ENCODE data around the gene LRRC59.
"Not testable (repeated sequence)": the region's sequence is repeated elsewhere in the genome, so short reads cannot be mapped to it uniquely, and the experiment has no call there.

Gene LRRC59

GRCh38 chr17:50424996-50425681, 27.8 kb upstream of the LRRC59 start:
- no peak for DNase-seq (ENCODE audit: low read depth)

DNA sequence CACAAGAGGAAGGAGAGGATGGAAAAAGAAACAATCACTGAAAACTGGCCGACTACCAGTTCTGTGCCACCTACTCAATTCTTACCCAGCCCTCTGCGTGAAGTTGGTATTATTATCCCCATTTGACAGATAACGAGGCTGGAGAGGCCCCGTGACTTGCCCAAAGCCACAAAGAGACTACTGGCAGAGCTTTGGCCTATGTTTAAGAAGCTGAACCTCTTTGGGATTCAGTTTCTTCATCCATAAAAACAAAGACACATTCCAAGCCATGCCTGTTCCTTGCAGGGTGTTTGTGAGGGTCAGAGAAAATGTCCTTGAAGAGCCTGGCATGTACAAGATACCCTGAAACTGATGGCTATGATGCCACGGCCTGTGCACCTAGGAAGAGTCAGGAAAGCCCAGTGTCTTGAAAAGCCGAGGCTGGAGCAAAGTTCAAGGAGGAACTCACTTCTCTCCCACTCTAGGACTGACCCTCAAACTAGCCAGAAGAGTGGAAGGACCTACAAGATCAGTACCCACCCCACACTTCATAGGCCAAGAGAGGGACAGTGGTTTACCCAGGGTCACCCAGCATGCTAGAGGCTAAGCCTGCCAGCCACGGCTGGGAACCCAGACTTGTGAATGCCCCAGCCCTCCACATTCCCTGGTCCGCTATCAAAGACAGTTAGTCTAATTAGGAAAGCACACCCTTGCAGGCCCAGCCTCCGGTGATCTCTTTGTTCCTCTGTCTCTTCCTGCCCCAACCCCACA, 27.1 kb upstream of the LRRC59 start:
- no peak for DNase-seq (ENCODE audit: low read depth)

- peak; percentile 75 for DNase-seq (ENCODE audit: low read depth)
Measured at GRCh38 chr17:50423553-50424159, 26.3 kb upstream of the LRRC59 start.

GRCh38 chr17:50422738-50423137, 25.4 kb upstream of the LRRC59 start:
- no peak for DNase-seq (ENCODE audit: low read depth)

GRCh38 chr17:50421308-50422051, 24.2 kb upstream of the LRRC59 start:
- no peak for DNase-seq (ENCODE audit: low read depth)

- DNase-seq (ENCODE audit: low read depth): no peak
Measured at GRCh38 chr17:50420419-50421112, 23.2 kb upstream of the LRRC59 start.

GRCh38 chr17:50419577-50419976, 22.3 kb upstream of the LRRC59 start:
- DNase-seq (ENCODE audit: low read depth): not testable (repeated sequence)

GRCh38 chr17:50414808-50415207, 17.5 kb upstream of the LRRC59 start:
- DNase-seq (ENCODE audit: low read depth): no peak

- no peak for DNase-seq (ENCODE audit: low read depth)
Measured at GRCh38 chr17:50412188-50412732, 14.9 kb upstream of the LRRC59 start.

DNA sequence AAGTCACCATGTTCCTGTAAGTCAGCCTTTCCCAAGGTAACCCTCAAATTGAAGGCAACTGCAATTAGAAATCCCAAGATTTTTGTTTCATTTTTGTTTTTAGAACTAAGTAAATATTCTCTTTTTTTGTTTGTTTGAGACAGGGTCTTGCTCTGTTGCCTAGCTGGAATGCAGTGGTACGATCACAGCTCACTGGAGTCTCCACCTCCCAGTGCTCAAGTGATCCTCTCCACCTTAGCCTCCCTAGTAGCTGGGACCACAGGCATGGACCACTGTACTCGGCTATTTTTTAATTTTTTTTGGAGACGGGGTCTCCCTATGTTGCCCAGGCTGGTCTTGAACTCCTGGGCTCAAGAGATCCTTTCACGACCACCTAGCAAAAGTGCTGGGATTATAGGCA, 10.6 kb upstream of the LRRC59 start:
- no peak for DNase-seq (ENCODE audit: low read depth)

DNA sequence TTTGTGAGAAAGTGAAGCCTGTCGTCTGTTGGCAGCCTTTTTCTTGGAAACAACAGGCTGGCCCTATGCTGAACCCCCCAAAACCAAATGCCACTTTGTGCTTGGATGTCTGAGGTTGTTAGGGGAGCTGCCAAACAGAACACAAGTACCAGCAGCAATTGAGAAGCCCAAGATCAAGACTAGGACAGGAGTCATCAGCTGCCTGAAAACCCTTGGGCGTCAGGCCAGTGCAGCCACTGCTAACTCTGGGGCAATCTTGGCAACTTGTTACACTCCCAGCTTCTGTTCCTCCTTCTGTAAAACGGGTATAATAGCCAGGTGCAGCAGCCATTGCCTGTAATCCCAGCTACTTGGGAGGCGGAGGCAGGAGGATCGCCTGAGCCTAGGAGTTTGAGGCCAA, 9.3 kb upstream of the LRRC59 start:
- DNase-seq (ENCODE audit: low read depth): no peak

GRCh38 chr17:50405351-50405750, 8.0 kb upstream of the LRRC59 start:
- not testable (repeated sequence) for DNase-seq (ENCODE audit: low read depth)

DNA sequence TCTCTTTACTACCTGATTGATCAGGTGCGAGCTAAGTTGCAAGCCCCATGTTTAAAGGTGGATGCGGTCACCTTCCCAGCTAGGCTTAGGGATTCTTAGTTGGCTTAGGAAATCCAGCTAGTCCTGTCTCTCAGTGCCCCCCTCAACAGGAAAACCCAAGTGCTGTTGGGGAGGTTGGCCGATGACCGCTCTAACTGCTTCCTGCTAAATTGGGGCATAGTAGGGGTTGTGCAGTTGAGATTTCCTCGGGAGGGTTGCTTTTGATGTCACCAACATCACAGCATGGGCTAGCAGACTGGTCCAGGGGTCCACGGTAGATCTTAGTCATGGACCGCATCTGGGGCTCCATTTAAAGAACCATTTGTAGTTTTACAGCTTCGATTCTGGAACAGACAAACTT, 2.3 kb upstream of the LRRC59 start:
- not testable (repeated sequence) for DNase-seq (ENCODE audit: low read depth)

GRCh38 chr17:50398672-50399071, 1.3 kb upstream of the LRRC59 start:
- DNase-seq (ENCODE audit: low read depth): not testable (repeated sequence)

- no peak for DNase-seq (ENCODE audit: low read depth)
Measured at GRCh38 chr17:50397919-50398285, 579 bp upstream of the LRRC59 start.

DNA sequence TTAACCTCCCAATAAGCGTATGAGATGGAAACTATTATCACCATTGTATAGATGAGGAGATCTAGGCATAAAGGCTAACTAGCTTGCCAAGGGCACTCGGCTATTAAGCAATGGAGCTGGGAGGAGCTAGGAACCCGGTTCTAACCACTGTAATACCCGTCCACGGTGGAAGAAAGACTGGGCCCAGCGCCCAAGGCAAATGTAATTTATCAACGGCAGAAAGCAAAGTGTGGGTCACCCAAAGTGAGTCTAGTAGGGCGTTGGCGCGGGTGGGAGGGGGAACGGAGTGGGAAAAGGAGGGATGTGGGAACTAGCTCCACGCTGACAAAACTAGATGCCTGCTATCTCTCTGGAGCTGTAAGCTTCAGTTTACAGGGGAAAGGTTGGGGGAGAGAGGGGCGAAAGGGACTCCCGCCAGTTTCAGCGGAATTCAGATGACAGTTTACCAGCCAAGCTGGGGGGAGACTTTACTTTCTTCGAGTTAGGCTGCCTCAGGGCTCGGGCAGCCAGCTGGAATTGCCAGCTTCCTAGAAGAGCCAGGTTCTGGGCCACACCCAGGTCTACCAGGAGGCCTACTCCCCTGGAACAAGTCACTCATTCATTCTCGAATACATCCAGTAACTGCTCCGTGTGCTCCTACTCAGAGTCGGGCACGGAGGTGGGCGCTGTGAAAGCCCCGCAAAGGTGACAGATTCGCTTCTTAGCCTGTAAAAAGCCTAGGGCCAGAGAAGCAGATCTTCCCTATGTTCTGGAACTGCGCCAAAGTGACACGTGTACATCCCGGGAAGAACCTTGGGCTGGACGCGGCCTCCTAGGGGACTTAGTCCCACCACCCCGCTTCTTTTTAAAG, 837 bp downstream of the LRRC59 start:
- no peak for DNase-seq (ENCODE audit: low read depth)

DNA sequence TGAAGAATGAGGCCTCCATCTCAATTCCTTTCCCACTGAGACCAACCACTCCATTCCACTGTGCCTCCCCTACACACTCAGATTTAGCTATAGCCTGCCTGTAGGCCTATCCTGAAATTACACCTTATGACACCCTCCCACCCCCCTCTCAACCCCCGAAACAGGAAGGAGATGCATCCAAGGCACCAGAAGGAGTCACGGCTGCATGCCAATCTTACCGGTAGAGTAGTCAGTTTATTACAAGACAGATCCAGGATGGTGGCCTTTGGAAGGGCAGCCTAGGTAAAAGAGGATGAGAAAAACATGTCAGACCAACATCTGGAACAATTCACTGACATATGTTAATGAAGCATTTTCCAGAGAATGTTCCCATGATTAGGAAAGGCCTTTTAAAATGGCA, 2.6 kb downstream of the LRRC59 start:
- no peak for DNase-seq (ENCODE audit: low read depth)

- DNase-seq (ENCODE audit: low read depth): no peak
Measured at GRCh38 chr17:50393700-50394099, 3.6 kb downstream of the LRRC59 start.

DNA sequence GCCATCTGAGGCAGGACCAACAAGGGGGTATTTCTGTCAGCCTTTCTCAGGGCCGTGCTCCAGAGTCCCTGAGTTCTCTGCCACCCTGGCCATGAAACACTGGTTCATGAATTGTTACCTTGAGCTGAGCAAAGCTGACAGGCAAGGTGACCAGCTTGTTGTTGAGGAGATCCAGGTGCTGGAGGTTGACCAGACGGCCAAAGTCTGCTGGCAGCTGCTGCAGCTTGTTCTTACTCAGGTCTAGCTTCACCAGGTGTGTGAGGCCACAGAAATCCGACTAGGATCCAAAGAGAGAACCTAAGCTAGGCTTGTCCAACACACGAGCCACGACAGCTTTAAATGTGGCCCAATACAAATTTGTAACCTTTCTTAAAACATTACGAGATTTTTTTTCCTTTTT, 4.7 kb downstream of the LRRC59 start:
- DNase-seq (ENCODE audit: low read depth): no peak

DNA sequence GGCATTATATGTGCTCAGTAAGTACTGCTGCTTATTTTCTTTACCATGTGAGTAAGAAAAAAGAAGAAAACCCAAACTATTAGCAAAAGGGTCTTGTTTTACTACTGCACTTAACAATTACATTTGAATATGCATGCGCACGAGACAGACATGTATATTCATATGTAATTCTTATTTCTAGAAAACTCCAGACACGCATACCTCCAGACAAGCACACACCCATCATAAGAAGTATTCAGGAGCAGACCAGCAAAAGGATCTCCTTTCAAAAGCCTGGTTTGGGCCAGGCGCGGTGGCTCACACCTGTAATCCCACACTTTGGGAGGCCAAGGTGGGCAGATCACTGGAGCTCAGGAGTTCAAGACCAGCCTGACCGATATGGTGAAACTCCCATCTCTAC, 7.8 kb downstream of the LRRC59 start:
- no peak for DNase-seq (ENCODE audit: low read depth)

DNA sequence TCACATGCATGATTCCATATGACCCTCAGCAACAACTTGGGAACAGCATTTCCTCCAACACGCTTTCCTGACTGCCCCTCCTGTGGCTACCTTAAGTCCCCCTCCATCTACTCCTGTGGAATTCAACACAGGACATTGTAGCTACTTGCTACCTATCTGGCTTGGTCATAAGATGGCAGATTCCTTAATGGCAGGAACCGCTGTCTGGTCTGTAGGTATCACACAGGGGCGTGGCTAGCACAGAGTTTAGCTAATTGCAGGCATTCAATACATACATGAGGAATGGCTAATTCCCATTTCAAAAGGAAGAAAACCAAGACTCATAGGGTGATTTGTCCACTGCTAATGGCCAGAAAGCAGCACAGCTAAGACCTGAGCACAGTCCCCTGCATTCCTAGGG, 8.6 kb downstream of the LRRC59 start:
- DNase-seq (ENCODE audit: low read depth): no peak
